ENCODE measurements around the gene TMEM269. TPM values are rescaled to one million over a fixed set of nuclear protein-coding genes. Genes with fewer than 3 reads are reported as not detected.

Gene TMEM269
- total RNA-seq, 4 donors from 2014 or later, result not detected

GRCh38 chr1:42847721-42848460, 63.1 kb downstream of the TMEM269 start:
- Histone ChIP-seq H3K4me1 (peaks cover 0 to 17% (median 9%) of the 10 kb centered on the region in 4 donors), H3K4me3 (no peak overlapping the region), H3K9me3 (no peaks in the 10 kb centered on the region), H3K27ac (no peak overlapping the region), H3K27me3 (no peaks in the 10 kb centered on the region), H3K36me3 (peaks cover 0 to 11% (median 0%) of the 10 kb centered on the region in 3 donors)
- TF ChIP-seq POLR2A (IDR thresholded peaks at IDR 0.05), result no peak
- no peak for DNase-seq

- no peak overlapping the region for H3K4me3 ChIP-seq
- no peak for DNase-seq
- no peaks in the 10 kb centered on the region for H3K27me3 ChIP-seq
- no peaks in the 10 kb centered on the region for H3K9me3 ChIP-seq
- peaks cover 0 to 17% (median 9%) of the 10 kb centered on the region in 4 donors for H3K4me1 ChIP-seq
- TF ChIP-seq POLR2A (IDR thresholded peaks at IDR 0.05) (no peak), CTCF (IDR thresholded peaks at IDR 0.05) (no peak)
- no peak overlapping the region for H3K27ac ChIP-seq
- peaks cover 0 to 11% (median 0%) of the 10 kb centered on the region in 3 donors for H3K36me3 ChIP-seq
Measured at GRCh38 chr1:42848823-42849537, 64.2 kb downstream of the TMEM269 start.

GRCh38 chr1:42849944-42850343, 65.2 kb downstream of the TMEM269 start:
- H3K27me3 ChIP-seq, result no peaks in the 10 kb centered on the region
- H3K4me1 ChIP-seq, result peaks cover 0 to 17% (median 9%) of the 10 kb centered on the region in 4 donors
- DNase-seq, result no peak
- no peaks in the 10 kb centered on the region for H3K9me3 ChIP-seq
- H3K4me3 ChIP-seq, result no peak overlapping the region
- no peak overlapping the region for H3K27ac ChIP-seq
- peaks cover 0 to 11% (median 0%) of the 10 kb centered on the region in 3 donors for H3K36me3 ChIP-seq
- TF ChIP-seq CTCF (IDR thresholded peaks at IDR 0.05), result no peak
- TF ChIP-seq POLR2A (IDR thresholded peaks at IDR 0.05), result no peak

Other genes starting within 250 kb of the TMEM269 start
- gene PPIH, start 126.6 kb upstream of the TMEM269 start, total RNA-seq, result 10 to 100 TPM; 15.1 to 41.7 (median 26.1) TPM
- 100 to 1,000 TPM; 236 to 470 (median 287) TPM for gene YBX1, start 102.6 kb upstream of the TMEM269 start, total RNA-seq
- gene CLDN19, start 44.8 kb upstream of the TMEM269 start, total RNA-seq, result not detected
- gene P3H1, start 18.0 kb upstream of the TMEM269 start, total RNA-seq, result 100 to 1,000 TPM in 1 of 4 donors, 10 to 100 TPM in 3; 19.4 to 151 (median 27.9) TPM
- gene C1orf50, start 17.7 kb upstream of the TMEM269 start, total RNA-seq, result 10 to 100 TPM in 1 of 4 donors, 1 to 10 TPM in 3; 1.7 to 11.6 (median 4.4) TPM
- gene ERMAP, start 32.1 kb downstream of the TMEM269 start, total RNA-seq, result 10 to 100 TPM; 11.2 to 15.3 (median 13.6) TPM
- gene SVBP, start 32.4 kb downstream of the TMEM269 start, total RNA-seq, result 10 to 100 TPM in 3 of 4 donors, not detected in 1; 12.2 to 16.8 (median 16.6) TPM
- 10 to 100 TPM in 3 of 4 donors, 1 to 10 TPM in 1; 3.3 to 19.0 (median 10.8) TPM for gene ZNF691, start 61.6 kb downstream of the TMEM269 start, total RNA-seq
- gene SLC2A1, start 173.9 kb downstream of the TMEM269 start, total RNA-seq, result 10 to 100 TPM; 15.7 to 35.7 (median 32.3) TPM

Data from Peyer's patch (tissue), 4 donors.